ENCODE data around the gene ANKRD55. TPM values are rescaled to one million over a fixed set of nuclear protein-coding genes. Genes with fewer than 3 reads are reported as not detected.

Gene ANKRD55
- total RNA-seq, 1 experiment from 2014 or later: not detected

- CTCF ChIA-PET: no interaction called here
- TF ChIP-seq ZNF396 (CRISPR knock-in tag; IDR thresholded peaks at IDR 0.05; ENCODE audit: borderline replicate concordance): no peak
- no peak for TF ChIP-seq GRHL2 (CRISPR knock-in tag; IDR thresholded peaks at IDR 0.05; ENCODE audit: insufficient replicate concordance, severe bottlenecking)
- TF ChIP-seq CDX4 (CRISPR knock-in tag; IDR thresholded peaks at IDR 0.05; ENCODE audit: borderline replicate concordance): no peak
- no peak for TF ChIP-seq ZNF425 (CRISPR knock-in tag; conservative IDR thresholded peaks at IDR 0.05)
- TF ChIP-seq ZNF263 (CRISPR knock-in tag; IDR thresholded peaks at IDR 0.05; ENCODE audit: low read depth): no peak
- TF ChIP-seq MYBL2 (CRISPR knock-in tag; IDR thresholded peaks at IDR 0.05): no peak
- no peak for TF ChIP-seq GTF2I (CRISPR knock-in tag; conservative IDR thresholded peaks at IDR 0.05)
- TF ChIP-seq SMAD4 (CRISPR knock-in tag; IDR thresholded peaks at IDR 0.05): no peak
- no peak for TF ChIP-seq STAT6 (CRISPR knock-in tag; conservative IDR thresholded peaks at IDR 0.05; ENCODE audit: low read depth)
- no peak for TF ChIP-seq CREM (CRISPR knock-in tag; IDR thresholded peaks at IDR 0.05)
- no peak for TF ChIP-seq HMGA2 (CRISPR knock-in tag; IDR thresholded peaks at IDR 0.05)
- no peak for TF ChIP-seq E2F4 (CRISPR knock-in tag; IDR thresholded peaks at IDR 0.05; ENCODE audit: borderline replicate concordance, low read depth)
- TF ChIP-seq ZNF532 (CRISPR knock-in tag; IDR thresholded peaks at IDR 0.05; ENCODE audit: borderline replicate concordance): no peak
- TF ChIP-seq GABPB1 (CRISPR knock-in tag; IDR thresholded peaks at IDR 0.05): no peak
- TF ChIP-seq PREB (CRISPR knock-in tag; IDR thresholded peaks at IDR 0.05; ENCODE audit: borderline replicate concordance): no peak
- TF ChIP-seq OVOL2 (CRISPR knock-in tag; IDR thresholded peaks at IDR 0.05; ENCODE audit: borderline replicate concordance): no peak
- TF ChIP-seq ATF2 (CRISPR knock-in tag; IDR thresholded peaks at IDR 0.05; ENCODE audit: borderline replicate concordance, low read depth): no peak
- TF ChIP-seq NR3C1 (CRISPR knock-in tag; conservative IDR thresholded peaks at IDR 0.05; ENCODE audit: low read depth): no peak
- Mint-ChIP-seq H3K4me1 (no peaks in the 10 kb centered on the region), H3K9me3 (peaks cover 14% of the 10 kb centered on the region), H3K27me3 (ENCODE audit: low read depth) (no peaks in the 10 kb centered on the region), H3K4me3 (no peak overlapping the region), H3K27ac (no peak overlapping the region), H3K36me3 (no peaks in the 10 kb centered on the region)
- POLR2A ChIA-PET: no interaction called here
- no peak for DNase-seq (ENCODE audit: low spot score)
- no peak for ATAC-seq
Observed at GRCh38 chr5:56056875-56057274, 176.3 kb downstream of the ANKRD55 start.

All from WTC11 (cell line).